H4 (cell line): ENCODE results near the gene ANKRD65. TPM values are rescaled to one million over a fixed set of nuclear protein-coding genes. Genes with fewer than 3 reads are reported as not detected.
"Not testable (repeated sequence)": the region's sequence is repeated elsewhere in the genome, so short reads cannot be mapped to it uniquely, and the experiment has no call there.

Source experiments
- DNase-seq: peaks from one replicate; pipeline ENCODE4 v3.0.0-alpha.2; 2015; ENCODE audit warnings: low spot score
- total RNA-seq: library from RNA; depleted of rRNA; stranded (reverse); fragments of >200 nt; shearing (Covaris generic); gene quantifications from 2 replicates; pipeline ENCODE4 v1.2.3, GENCODE V29; 2014

The ANKRD65 gene
- total RNA-seq, 1 experiment from 2014 or later = not detected

GRCh38 chr1:1430992-1431844 is 10.1 kb upstream of the ANKRD65 start:
- no peak for DNase-seq

DNA sequence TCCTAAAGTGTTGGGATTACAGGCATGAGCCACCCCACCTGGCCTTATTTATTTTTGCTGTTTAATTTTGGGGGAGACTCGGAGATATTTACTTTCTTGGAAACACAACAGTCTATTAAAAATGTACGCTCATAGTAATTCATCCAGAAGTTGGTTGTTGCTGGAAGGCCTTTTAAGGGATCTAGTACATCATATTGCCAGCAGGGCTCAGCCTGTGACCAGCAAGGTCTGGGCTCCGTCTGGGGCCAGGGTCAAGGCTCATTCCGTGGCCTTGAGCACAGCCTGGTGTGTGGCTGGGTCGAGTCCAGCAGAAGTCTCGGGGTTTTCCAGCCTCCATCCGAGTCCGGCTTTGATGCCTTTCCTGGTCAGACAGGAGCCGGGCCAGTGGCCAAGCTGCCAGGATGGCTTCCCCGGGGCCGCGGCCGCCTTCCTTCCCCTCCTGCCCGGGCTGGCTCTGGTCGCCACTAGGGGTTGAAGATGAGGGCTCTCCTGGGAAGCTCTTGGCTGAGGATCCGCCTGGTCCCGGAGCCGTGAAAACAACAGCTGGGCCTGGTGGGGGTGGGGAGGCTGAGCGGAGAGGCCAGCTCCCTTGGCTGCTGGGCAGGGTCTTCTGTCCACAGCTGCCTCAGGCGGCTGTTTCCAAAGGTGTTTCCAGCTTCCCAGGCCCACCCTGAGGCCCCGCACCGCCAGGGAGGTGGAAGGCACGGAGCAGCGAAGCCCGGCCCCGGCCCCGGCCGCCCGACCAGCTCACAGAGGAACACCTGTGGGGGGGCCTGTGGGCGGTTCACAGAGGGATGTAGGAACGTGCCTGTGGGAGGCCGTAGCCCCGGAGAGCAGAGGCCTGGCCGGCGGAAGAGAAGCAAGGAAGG is 9.3 kb upstream of the ANKRD65 start:
- no peak for DNase-seq

- DNase-seq = no peak
Measured at GRCh38 chr1:1429671-1430073, 8.6 kb upstream of the ANKRD65 start.

- DNase-seq = not testable (repeated sequence)
Measured at GRCh38 chr1:1428967-1429366, 7.9 kb upstream of the ANKRD65 start.

DNA sequence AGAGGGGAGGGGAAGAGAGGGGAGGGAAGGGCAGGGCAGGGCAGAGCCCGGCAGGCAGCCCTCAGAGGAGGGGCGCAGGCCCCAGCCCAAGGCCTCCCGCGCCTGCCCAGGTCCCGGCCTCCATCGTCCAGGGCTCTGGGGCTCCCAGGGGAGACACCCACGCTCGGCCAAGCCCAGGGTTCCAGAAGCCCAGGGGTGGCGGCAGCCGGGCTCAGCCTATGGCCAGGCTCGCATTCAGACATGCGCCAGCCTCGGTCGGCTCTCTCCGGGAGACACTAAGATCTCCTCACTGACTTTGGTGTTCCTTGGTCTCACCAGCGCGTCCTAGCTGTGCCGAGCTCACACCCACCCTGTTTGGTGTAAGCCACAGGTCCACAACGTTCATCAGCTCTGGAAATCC is 7.1 kb upstream of the ANKRD65 start:
- DNase-seq = no peak

DNA sequence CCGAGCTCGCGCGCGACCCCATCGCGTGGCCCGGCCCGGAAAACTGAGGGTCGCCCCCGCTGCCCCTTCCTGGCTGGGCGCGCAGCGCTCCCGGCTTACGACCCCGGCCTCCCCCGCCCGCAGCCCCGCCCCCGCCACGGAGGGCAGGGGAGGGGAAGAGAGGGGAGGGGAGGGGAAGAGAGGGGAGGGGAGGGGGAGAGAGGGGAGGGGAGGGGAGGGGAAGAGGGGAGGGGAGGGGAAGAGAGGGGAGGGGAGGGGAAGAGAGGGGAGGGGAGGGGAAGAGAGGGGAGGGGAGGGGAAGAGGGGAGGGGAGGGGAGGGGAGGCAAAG is 6.7 kb upstream of the ANKRD65 start:
- no peak for DNase-seq

GRCh38 chr1:1427106-1427819 is 6.2 kb upstream of the ANKRD65 start:
- no peak for DNase-seq

GRCh38 chr1:1426496-1427105 is 5.5 kb upstream of the ANKRD65 start:
- DNase-seq = no peak

- no peak for DNase-seq
Measured at GRCh38 chr1:1425753-1426495, 4.8 kb upstream of the ANKRD65 start.

DNA sequence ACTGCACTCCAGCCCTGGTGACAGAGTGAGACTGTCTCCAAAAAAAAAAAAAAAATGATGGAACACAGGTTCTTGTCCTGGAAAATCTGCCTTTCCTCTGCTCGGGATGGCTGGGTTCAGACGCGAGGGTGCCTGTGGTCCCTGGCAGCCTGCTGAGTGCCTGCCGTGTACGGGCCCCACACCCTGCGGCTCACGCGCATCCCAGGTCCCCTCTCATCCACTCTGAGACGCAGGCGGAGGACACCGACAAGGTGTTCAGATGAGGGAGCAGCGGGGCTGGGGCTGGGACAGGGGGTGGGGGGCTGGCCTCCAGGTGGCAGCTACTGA is 4.3 kb upstream of the ANKRD65 start:
- DNase-seq = no peak

- no peak for DNase-seq
Measured at GRCh38 chr1:1424707-1425106, 3.6 kb upstream of the ANKRD65 start.

- no peak for DNase-seq
Measured at GRCh38 chr1:1423245-1423597, 2.1 kb upstream of the ANKRD65 start.

GRCh38 chr1:1422465-1423244 is 1.6 kb upstream of the ANKRD65 start:
- no peak for DNase-seq

- no peak for DNase-seq
Measured at GRCh38 chr1:1421907-1422464, 910 bp upstream of the ANKRD65 start.

- no peak for DNase-seq
Measured at GRCh38 chr1:1420654-1421141, 378 bp downstream of the ANKRD65 start.

DNA sequence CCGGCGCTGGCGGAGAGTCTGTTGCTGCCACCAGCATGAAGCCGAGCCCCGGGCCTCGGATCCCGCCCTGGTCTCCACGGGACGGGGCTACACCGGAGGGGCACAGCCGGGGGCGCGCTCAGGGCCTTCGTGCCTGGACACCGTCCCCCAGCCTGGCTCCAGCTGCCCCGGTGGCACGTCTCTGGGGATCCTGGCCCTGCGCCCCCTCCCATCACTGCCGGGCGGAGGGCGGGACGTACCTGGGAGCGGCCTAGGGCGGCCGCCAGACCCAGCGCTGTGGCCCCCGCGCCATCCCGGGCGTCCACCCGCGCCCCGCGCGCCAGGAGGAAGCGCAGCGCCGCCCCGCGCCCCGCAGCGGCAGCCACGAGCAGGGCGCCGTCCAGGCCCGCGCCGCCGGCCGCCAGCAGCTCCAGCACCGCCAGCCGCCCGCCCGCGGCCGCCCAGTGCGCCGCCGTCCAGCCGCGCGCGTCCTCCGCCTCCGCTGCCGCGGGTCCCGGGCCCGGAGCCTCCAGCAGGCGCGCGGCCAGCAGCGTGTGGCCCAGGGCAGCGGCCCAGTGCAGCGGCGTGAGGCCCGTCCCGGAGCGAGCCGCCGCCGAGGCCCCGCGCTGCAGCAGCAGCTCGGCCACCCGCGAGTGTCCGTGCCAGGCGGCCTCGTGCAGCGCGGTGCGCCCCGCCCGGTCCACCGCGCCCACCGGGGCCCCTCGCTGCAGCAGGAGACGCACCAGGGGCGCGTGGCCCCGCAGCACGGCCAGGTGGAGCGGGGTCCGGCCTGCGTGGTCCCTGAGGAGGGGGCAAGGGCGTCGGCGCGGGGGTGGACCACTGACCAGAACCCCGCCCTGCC is 1.0 kb downstream of the ANKRD65 start:
- DNase-seq = no peak

- no peak for DNase-seq
Measured at GRCh38 chr1:1419363-1419812, 1.7 kb downstream of the ANKRD65 start.

GRCh38 chr1:1418464-1419362 is 2.4 kb downstream of the ANKRD65 start:
- no peak for DNase-seq
